Measurements from ENCODE around the gene PPL. TPM values are rescaled to one million over a fixed set of nuclear protein-coding genes. Genes with fewer than 3 reads are reported as not detected.

The PPL gene
- total RNA-seq, 1 experiment from 2014 or later: 0.04 TPM

DNA sequence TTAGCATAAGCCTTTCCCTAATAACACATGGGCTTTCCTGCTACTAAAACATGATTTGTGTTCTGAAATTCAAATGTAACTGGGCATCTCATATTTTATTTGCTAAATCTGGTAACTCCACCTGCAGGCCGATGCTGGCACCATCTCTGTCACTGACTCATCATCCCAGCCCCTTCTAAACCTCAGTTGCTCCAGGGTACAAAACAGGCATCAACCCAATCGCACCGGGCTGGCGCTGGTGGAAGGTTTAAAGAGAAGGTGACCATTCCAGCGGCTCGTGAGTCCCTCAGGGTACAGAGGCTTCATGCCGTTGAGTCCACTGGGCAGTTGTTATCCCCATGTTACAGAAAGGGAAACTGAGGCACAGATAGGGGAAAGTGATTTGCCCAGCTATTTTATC, 27.1 kb downstream of the PPL start:
- intact Hi-C loops (cut with micrococcal nuclease; ENCODE audit: unreplicated experiment): no loop called here

GRCh38 chr16:4908854-4909401, 28.0 kb downstream of the PPL start:
- ChIA-PET POLR2A (ENCODE audit: low non-redundant PET) (no interaction called here), CTCF (interaction anchor here (0.7 kb wide), 1 partner anchor 111 kb away, joined by 3 read pairs; no protein-coding TSS in a partner anchor)
- Histone ChIP-seq H3K27me3 (replicated peaks; ENCODE audit: insufficient read depth, low read depth, low read length, poor library complexity) (no peaks in the 10 kb centered on the region), H3K9me3 (ENCODE audit: low read depth, low read length, poor library complexity, severe bottlenecking) (no peaks in the 10 kb centered on the region), H3K27ac (ENCODE audit: low read depth, low read length, poor library complexity, severe bottlenecking) (no peak overlapping the region), H3K4me3 (ENCODE audit: low read depth, low read length, poor library complexity, severe bottlenecking) (no peak overlapping the region), H3K36me3 (ENCODE audit: insufficient read depth, low read length, poor library complexity, severe bottlenecking) (no peaks in the 10 kb centered on the region), H3K4me1 (ENCODE audit: insufficient read depth, low read length, poor library complexity, severe bottlenecking) (no peaks in the 10 kb centered on the region)
- intact Hi-C loops (cut with micrococcal nuclease; ENCODE audit: unreplicated experiment): no loop called here
- no TSS peak for BruUV-seq (replicated peaks)
- no peak for TF ChIP-seq EZH2 (IDR thresholded peaks at IDR 0.05; ENCODE audit: borderline replicate concordance, low read depth, low read length, poor library complexity, severe bottlenecking)
- TF ChIP-seq, protein P1, sequence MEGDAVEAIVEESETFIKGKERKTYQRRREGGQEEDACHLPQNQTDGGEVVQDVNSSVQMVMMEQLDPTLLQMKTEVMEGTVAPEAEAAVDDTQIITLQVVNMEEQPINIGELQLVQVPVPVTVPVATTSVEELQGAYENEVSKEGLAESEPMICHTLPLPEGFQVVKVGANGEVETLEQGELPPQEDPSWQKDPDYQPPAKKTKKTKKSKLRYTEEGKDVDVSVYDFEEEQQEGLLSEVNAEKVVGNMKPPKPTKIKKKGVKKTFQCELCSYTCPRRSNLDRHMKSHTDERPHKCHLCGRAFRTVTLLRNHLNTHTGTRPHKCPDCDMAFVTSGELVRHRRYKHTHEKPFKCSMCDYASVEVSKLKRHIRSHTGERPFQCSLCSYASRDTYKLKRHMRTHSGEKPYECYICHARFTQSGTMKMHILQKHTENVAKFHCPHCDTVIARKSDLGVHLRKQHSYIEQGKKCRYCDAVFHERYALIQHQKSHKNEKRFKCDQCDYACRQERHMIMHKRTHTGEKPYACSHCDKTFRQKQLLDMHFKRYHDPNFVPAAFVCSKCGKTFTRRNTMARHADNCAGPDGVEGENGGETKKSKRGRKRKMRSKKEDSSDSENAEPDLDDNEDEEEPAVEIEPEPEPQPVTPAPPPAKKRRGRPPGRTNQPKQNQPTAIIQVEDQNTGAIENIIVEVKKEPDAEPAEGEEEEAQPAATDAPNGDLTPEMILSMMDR (conservative IDR thresholded peaks at IDR 0.05; ENCODE audit: low read depth, low read length): no peak
- DNase-seq (ENCODE audit: low spot score): no peak

More for the DNA sequence above, 27.1 kb downstream of the PPL start:
- Histone ChIP-seq H3K36me3 (ENCODE audit: insufficient read depth, low read length, poor library complexity, severe bottlenecking) (no peaks in the 10 kb centered on the region), H3K27ac (ENCODE audit: low read depth, low read length, poor library complexity, severe bottlenecking) (no peak overlapping the region), H3K4me1 (ENCODE audit: insufficient read depth, low read length, poor library complexity, severe bottlenecking) (no peaks in the 10 kb centered on the region), H3K9me3 (ENCODE audit: low read depth, low read length, poor library complexity, severe bottlenecking) (no peaks in the 10 kb centered on the region), H3K27me3 (replicated peaks; ENCODE audit: insufficient read depth, low read depth, low read length, poor library complexity) (no peaks in the 10 kb centered on the region), H3K4me3 (ENCODE audit: low read depth, low read length, poor library complexity, severe bottlenecking) (no peak overlapping the region)
- TF ChIP-seq EZH2 (IDR thresholded peaks at IDR 0.05; ENCODE audit: borderline replicate concordance, low read depth, low read length, poor library complexity, severe bottlenecking): no peak
- TF ChIP-seq, protein P1 (conservative IDR thresholded peaks at IDR 0.05; ENCODE audit: low read depth, low read length): peak; percentile 19; the same call in 1 of the 2 replicates
- no peak for DNase-seq (ENCODE audit: low spot score)
- CTCF ChIA-PET: interaction anchor here (0.7 kb wide), 1 partner anchor 112 kb away, joined by 3 read pairs; no protein-coding TSS in a partner anchor
- POLR2A ChIA-PET (ENCODE audit: low non-redundant PET): no interaction called here
- BruUV-seq (replicated peaks): no TSS peak

GRCh38 chr16:4904942-4905615, 31.9 kb downstream of the PPL start:
- no peaks in the 10 kb centered on the region for H3K27me3 ChIP-seq (replicated peaks; ENCODE audit: insufficient read depth, low read depth, low read length, poor library complexity)
- no peak overlapping the region for H3K4me3 ChIP-seq (ENCODE audit: low read depth, low read length, poor library complexity, severe bottlenecking)
- DNase-seq (ENCODE audit: low spot score): no peak
- H3K36me3 ChIP-seq (ENCODE audit: insufficient read depth, low read length, poor library complexity, severe bottlenecking): no peaks in the 10 kb centered on the region
- no peak overlapping the region for H3K27ac ChIP-seq (ENCODE audit: low read depth, low read length, poor library complexity, severe bottlenecking)
- CTCF ChIA-PET: no interaction called here
- intact Hi-C loops (cut with micrococcal nuclease; ENCODE audit: unreplicated experiment): no loop called here
- TF ChIP-seq EZH2 (IDR thresholded peaks at IDR 0.05; ENCODE audit: borderline replicate concordance, low read depth, low read length, poor library complexity, severe bottlenecking): no peak
- TF ChIP-seq, protein P1 (conservative IDR thresholded peaks at IDR 0.05; ENCODE audit: low read depth, low read length): no peak
- no peaks in the 10 kb centered on the region for H3K4me1 ChIP-seq (ENCODE audit: insufficient read depth, low read length, poor library complexity, severe bottlenecking)
- no peaks in the 10 kb centered on the region for H3K9me3 ChIP-seq (ENCODE audit: low read depth, low read length, poor library complexity, severe bottlenecking)
- POLR2A ChIA-PET (ENCODE audit: low non-redundant PET): no interaction called here
- BruUV-seq (replicated peaks): no TSS peak
